HepG2 (cell line): ENCODE results near the gene PNPLA3. TPM values are rescaled to one million over a fixed set of nuclear protein-coding genes. Genes with fewer than 3 reads are reported as not detected.

Experiments
- NFE2L1 ChIP-seq: sonication (generic); formaldehyde crosslinking; IDR thresholded peaks from 2 replicates; pipeline ENCODE4 v1.4.0; 2020; ENCODE audit warnings: missing genetic modification reagents, mild to moderate bottlenecking, borderline replicate concordance
- NPAS2 ChIP-seq: sonication (generic); formaldehyde crosslinking; IDR thresholded peaks from 2 replicates; pipeline ENCODE4 v1.8.0; 2022; ENCODE audit warnings: mild to moderate bottlenecking, missing genetic modification reagents, borderline replicate concordance
- POLR2AphosphoS5 ChIP-seq: IDR thresholded peaks from 2 replicates; pipeline ENCODE4 v1.6.1; 2012; ENCODE audit warnings: low read depth, low read length
- PRMT3 ChIP-seq: sonication (generic); formaldehyde crosslinking; IDR thresholded peaks from 2 replicates; pipeline ENCODE4 v1.8.1; 2022; ENCODE audit warnings: low read depth, mild to moderate bottlenecking, moderate library complexity, missing genetic modification reagents, borderline replicate concordance
- RCOR2 ChIP-seq: IDR thresholded peaks from 2 replicates; pipeline ENCODE4 v1.6.1; 2016; ENCODE audit warnings: missing biosample characterization, missing genetic modification reagents
- REPIN1 ChIP-seq: sonication (generic); formaldehyde crosslinking; IDR thresholded peaks from 2 replicates; pipeline ENCODE4 v1.8.0; 2022; ENCODE audit warnings: missing genetic modification reagents, low read depth, mild to moderate bottlenecking, borderline replicate concordance
- SAP130 ChIP-seq: IDR thresholded peaks from 2 replicates; pipeline ENCODE4 v1.6.1; 2016; ENCODE audit warnings: low read depth
- THYN1 ChIP-seq: sonication (generic); formaldehyde crosslinking; IDR thresholded peaks from 2 replicates; pipeline ENCODE4 v1.8.1; 2023; ENCODE audit warnings: low read depth, mild to moderate bottlenecking, moderate library complexity, missing genetic modification reagents, borderline replicate concordance
- YEATS4 ChIP-seq: sonication (generic); formaldehyde crosslinking; IDR thresholded peaks from 2 replicates; pipeline ENCODE4 v1.4.0; 2020; ENCODE audit warnings: missing genetic modification reagents, borderline replicate concordance
- ZNF326 ChIP-seq: sonication (generic); formaldehyde crosslinking; IDR thresholded peaks from 2 replicates; pipeline ENCODE4 v1.4.0; 2020; ENCODE audit warnings: missing genetic modification reagents, borderline replicate concordance
- ZNF333 ChIP-seq: sonication (generic); formaldehyde crosslinking; IDR thresholded peaks from 2 replicates; pipeline ENCODE4 v1.4.0; 2020; ENCODE audit warnings: mild to moderate bottlenecking, missing genetic modification reagents, borderline replicate concordance
- ZNF337 ChIP-seq: sonication (generic); formaldehyde crosslinking; IDR thresholded peaks from 2 replicates; pipeline ENCODE4 v1.5.1; 2020; ENCODE audit warnings: missing genetic modification reagents, low read depth, mild to moderate bottlenecking, borderline replicate concordance
- ZNF431 ChIP-seq: sonication (generic); formaldehyde crosslinking; IDR thresholded peaks from 2 replicates; pipeline ENCODE4 v1.9.0; 2022; ENCODE audit warnings: missing genetic modification reagents, low read depth, mild to moderate bottlenecking, borderline replicate concordance
- ZNF441 ChIP-seq: sonication (generic); formaldehyde crosslinking; IDR thresholded peaks from 2 replicates; pipeline ENCODE4 v1.7.0; 2021; ENCODE audit warnings: missing genetic modification reagents, borderline replicate concordance
- ZNF776 ChIP-seq: sonication (generic); formaldehyde crosslinking; IDR thresholded peaks from 2 replicates; pipeline ENCODE4 v1.4.0; 2020; ENCODE audit warnings: mild to moderate bottlenecking, missing genetic modification reagents
- ZNF850 ChIP-seq: sonication (generic); formaldehyde crosslinking; conservative IDR thresholded peaks from 2 replicates; pipeline ENCODE4 v1.9.0; 2021; ENCODE audit warnings: mild to moderate bottlenecking, missing genetic modification reagents
- polyA plus RNA-seq, 8 experiments: library from polyadenylated mRNA; depleted of rRNA in 3 of 8; stranded (reverse) in 7 of 8; unstranded in 1 of 8; fragments of >200 nt; fragmentation: Illumina TruSeq in 4 of 8; extraction: Trizol in 4 of 8; gene quantifications; 2 replicates each; pipeline versions ENCODE4 v1.2.1 to v1.2.3, GENCODE V29; 2011 to 2016; ENCODE audit warnings: low read depth in 4 of 8, missing spikeins in 1 of 8, mixed read lengths in 1 of 8; ENCODE audit not compliant: insufficient read depth in 1 of 8
- total RNA-seq, 5 experiments: library from RNA; depleted of rRNA; stranded (reverse); fragments of >200 nt; fragmentation: Illumina TruSeq; extraction: Trizol; gene quantifications; 2 replicates each; pipeline ENCODE4 v1.2.3, GENCODE V29; 2016; ENCODE audit warnings: low read depth in 1 of 5
- TF ChIP-seq, protein P1 (sequence below): sonication (generic); formaldehyde crosslinking; IDR thresholded peaks from 2 replicates; pipeline ENCODE4 v1.8.0; 2022; ENCODE audit warnings: missing genetic modification reagents, mild to moderate bottlenecking, moderate library complexity, borderline replicate concordance
- TF ChIP-seq, protein P2 (sequence below): sonication (generic); formaldehyde crosslinking; IDR thresholded peaks from 2 replicates; pipeline ENCODE4 v1.8.1; 2023; ENCODE audit warnings: missing genetic modification reagents, inconsistent platforms, borderline replicate concordance
- TF ChIP-seq, protein P3 (sequence below): sonication (generic); formaldehyde crosslinking; IDR thresholded peaks from 2 replicates; pipeline ENCODE4 v1.4.0; 2020; ENCODE audit warnings: mild to moderate bottlenecking, low read depth, missing genetic modification reagents
- TF ChIP-seq, protein P4 (sequence below): sonication (generic); formaldehyde crosslinking; IDR thresholded peaks from 2 replicates; pipeline ENCODE4 v1.4.0; 2020; ENCODE audit warnings: missing genetic modification reagents
- TF ChIP-seq, protein P5 (sequence below): sonication (generic); formaldehyde crosslinking; IDR thresholded peaks from 2 replicates; pipeline ENCODE4 v1.8.0; 2022; ENCODE audit warnings: missing genetic modification reagents, mild to moderate bottlenecking, borderline replicate concordance

PNPLA3 gene
- total and polyA plus RNA-seq, 2 of the 13 experiments (the other 11 are each of a cell fraction or from before 2014, with no cell fraction given) = 16.9 to 19.8 TPM

DNA sequence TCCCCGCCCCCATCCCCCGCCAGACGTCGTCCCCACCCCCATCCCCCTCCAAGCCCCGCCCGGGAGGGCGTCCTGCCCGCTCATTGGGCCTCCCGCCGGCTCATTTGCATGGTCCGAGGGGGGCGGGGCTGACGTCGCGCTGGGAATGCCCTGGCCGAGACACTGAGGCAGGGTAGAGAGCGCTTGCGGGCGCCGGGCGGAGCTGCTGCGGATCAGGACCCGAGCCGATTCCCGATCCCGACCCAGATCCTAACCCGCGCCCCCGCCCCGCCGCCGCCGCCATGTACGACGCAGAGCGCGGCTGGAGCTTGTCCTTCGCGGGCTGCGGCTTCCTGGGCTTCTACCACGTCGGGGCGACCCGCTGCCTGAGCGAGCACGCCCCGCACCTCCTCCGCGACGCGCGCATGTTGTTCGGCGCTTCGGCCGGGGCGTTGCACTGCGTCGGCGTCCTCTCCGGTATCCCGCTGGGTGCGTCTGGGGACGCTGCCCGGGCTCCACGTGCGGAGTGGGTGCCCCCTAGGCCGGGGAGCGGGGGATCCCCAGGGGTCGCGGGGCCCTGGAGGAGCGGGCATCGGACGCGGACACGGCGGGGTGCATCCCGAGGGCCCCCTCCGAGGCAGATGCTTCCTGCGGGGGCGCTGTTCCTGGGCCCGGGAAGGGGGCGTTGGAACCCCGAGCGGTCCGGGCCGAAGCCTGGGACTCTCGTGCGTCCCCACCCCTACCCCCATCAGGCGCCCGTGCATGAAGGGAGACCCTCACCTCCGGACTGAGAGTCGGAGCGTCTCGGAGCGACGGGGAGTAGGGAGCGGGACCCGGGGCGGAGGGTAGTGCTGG, at the start of gene PNPLA3 (continued):
- TF ChIP-seq PRMT3 (CRISPR knock-in tag) (no peak), ZNF333 (CRISPR knock-in tag) (no peak), ZNF776 (CRISPR knock-in tag) (peak; percentile 61; the same call in 1 of the 2 replicates), REPIN1 (CRISPR knock-in tag) (peak; percentile 67; the same call in 1 of the 2 replicates), RCOR2 (CRISPR knock-in tag) (no peak), ZNF326 (CRISPR knock-in tag) (no peak), THYN1 (no peak), POLR2AphosphoS5 (peak; percentile 92), ZNF337 (CRISPR knock-in tag) (peak; percentile 73; the same call in 1 of the 2 replicates), SAP130 (CRISPR knock-in tag) (peak; percentile 81), NPAS2 (CRISPR knock-in tag) (no peak), ZNF441 (CRISPR knock-in tag) (no peak), YEATS4 (CRISPR knock-in tag) (peak; percentile 73), NFE2L1 (CRISPR knock-in tag) (no peak), ZNF431 (CRISPR knock-in tag) (no peak), ZNF850 (no peak)
- TF ChIP-seq, protein P1, sequence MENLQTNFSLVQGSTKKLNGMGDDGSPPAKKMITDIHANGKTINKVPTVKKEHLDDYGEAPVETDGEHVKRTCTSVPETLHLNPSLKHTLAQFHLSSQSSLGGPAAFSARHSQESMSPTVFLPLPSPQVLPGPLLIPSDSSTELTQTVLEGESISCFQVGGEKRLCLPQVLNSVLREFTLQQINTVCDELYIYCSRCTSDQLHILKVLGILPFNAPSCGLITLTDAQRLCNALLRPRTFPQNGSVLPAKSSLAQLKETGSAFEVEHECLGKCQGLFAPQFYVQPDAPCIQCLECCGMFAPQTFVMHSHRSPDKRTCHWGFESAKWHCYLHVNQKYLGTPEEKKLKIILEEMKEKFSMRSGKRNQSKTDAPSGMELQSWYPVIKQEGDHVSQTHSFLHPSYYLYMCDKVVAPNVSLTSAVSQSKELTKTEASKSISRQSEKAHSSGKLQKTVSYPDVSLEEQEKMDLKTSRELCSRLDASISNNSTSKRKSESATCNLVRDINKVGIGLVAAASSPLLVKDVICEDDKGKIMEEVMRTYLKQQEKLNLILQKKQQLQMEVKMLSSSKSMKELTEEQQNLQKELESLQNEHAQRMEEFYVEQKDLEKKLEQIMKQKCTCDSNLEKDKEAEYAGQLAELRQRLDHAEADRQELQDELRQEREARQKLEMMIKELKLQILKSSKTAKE (CRISPR knock-in tag) = no peak; the same call in 1 of the 2 replicates
- TF ChIP-seq, protein P2, sequence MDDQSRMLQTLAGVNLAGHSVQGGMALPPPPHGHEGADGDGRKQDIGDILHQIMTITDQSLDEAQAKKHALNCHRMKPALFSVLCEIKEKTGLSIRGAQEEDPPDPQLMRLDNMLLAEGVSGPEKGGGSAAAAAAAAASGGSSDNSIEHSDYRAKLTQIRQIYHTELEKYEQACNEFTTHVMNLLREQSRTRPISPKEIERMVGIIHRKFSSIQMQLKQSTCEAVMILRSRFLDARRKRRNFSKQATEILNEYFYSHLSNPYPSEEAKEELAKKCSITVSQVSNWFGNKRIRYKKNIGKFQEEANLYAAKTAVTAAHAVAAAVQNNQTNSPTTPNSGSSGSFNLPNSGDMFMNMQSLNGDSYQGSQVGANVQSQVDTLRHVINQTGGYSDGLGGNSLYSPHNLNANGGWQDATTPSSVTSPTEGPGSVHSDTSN (CRISPR knock-in tag) = no peak
- TF ChIP-seq, protein P3, sequence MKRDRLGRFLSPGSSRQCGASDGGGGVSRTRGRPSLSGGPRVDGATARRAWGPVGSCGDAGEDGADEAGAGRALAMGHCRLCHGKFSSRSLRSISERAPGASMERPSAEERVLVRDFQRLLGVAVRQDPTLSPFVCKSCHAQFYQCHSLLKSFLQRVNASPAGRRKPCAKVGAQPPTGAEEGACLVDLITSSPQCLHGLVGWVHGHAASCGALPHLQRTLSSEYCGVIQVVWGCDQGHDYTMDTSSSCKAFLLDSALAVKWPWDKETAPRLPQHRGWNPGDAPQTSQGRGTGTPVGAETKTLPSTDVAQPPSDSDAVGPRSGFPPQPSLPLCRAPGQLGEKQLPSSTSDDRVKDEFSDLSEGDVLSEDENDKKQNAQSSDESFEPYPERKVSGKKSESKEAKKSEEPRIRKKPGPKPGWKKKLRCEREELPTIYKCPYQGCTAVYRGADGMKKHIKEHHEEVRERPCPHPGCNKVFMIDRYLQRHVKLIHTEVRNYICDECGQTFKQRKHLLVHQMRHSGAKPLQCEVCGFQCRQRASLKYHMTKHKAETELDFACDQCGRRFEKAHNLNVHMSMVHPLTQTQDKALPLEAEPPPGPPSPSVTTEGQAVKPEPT (CRISPR knock-in tag) = no peak
- TF ChIP-seq, protein P4, sequence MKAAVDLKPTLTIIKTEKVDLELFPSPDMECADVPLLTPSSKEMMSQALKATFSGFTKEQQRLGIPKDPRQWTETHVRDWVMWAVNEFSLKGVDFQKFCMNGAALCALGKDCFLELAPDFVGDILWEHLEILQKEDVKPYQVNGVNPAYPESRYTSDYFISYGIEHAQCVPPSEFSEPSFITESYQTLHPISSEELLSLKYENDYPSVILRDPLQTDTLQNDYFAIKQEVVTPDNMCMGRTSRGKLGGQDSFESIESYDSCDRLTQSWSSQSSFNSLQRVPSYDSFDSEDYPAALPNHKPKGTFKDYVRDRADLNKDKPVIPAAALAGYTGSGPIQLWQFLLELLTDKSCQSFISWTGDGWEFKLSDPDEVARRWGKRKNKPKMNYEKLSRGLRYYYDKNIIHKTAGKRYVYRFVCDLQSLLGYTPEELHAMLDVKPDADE = 0 out of 2 replicates have a peak, but pooled peaks have one; percentile 58
- TF ChIP-seq, protein P5, sequence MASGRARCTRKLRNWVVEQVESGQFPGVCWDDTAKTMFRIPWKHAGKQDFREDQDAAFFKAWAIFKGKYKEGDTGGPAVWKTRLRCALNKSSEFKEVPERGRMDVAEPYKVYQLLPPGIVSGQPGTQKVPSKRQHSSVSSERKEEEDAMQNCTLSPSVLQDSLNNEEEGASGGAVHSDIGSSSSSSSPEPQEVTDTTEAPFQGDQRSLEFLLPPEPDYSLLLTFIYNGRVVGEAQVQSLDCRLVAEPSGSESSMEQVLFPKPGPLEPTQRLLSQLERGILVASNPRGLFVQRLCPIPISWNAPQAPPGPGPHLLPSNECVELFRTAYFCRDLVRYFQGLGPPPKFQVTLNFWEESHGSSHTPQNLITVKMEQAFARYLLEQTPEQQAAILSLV (CRISPR knock-in tag) = peak; percentile 78; the same call in 1 of the 2 replicates
